ENCODE results near the gene NOA1. TPM values are rescaled to one million over a fixed set of nuclear protein-coding genes. Genes with fewer than 3 reads are reported as not detected.

NOA1 gene
- total and polyA plus RNA-seq, 2 of the 8 experiments (the other 6 are each of a cell fraction or from before 2014, with no cell fraction given), result 24.3 to 28.1 TPM

GRCh38 chr4:56981795-56982201 lies 4.4 kb upstream of the NOA1 start:
- no peak overlapping the region for H3K14ac ChIP-seq (ENCODE audit: insufficient read length)
- H2BK5ac ChIP-seq (ENCODE audit: low read depth, low read length), result no peak overlapping the region
- H3K4me1 ChIP-seq (replicated peaks in 1 of 4; ENCODE audit: control insufficient read depth in 3 of 4, insufficient read depth in 4 of 4, low read length in 3 of 4), result no peaks in the 10 kb centered on the region; a peak in 1 of 7 replicates
- ChIA-PET POLR2A (ENCODE audit: partially characterized antibody) (interaction anchor here (0.6 to 1.1 kb wide), 6 partner anchors 10 to 514 kb away, joined by 3 to 5 read pairs (median 4); partner anchors contain the start of gene REST), CTCF (ENCODE audit: partially characterized antibody) (interaction anchor here (0.6 kb wide), 1 partner anchor 105 kb away, joined by 3 read pairs; no protein-coding TSS in a partner anchor)
- no peaks in the 10 kb centered on the region for H3K27me3 ChIP-seq (replicated peaks in 1 of 4; ENCODE audit: control insufficient read depth in 3 of 4, extremely low read depth in 1 of 4, insufficient read depth in 3 of 4, low read length in 3 of 4)
- no peak overlapping the region for H3K27ac ChIP-seq (ENCODE audit: low read depth, low read length)
- H4K20me1 ChIP-seq (replicated peaks in 1 of 2; ENCODE audit: control insufficient read depth in 1 of 2, insufficient read depth in 2 of 2, low read length in 2 of 2), result peaks cover 2 to 20% of the 10 kb centered on the region in 2 experiments
- no peak overlapping the region for H2AK5ac ChIP-seq (ENCODE audit: low read depth, low read length)
- no peak overlapping the region for H3K23ac ChIP-seq (ENCODE audit: insufficient read length)
- H2BK12ac ChIP-seq (ENCODE audit: low read depth, low read length), result no peak overlapping the region
- TF ChIP-seq TEAD4 (IDR thresholded peaks at IDR 0.05; ENCODE audit: low read depth, low read length), result no peak
- TF ChIP-seq SP2 (IDR thresholded peaks at IDR 0.05; ENCODE audit: low read length), result no peak
- TF ChIP-seq HDAC6 (IDR thresholded peaks at IDR 0.05; ENCODE audit: low read depth, low read length), result no peak
- TF ChIP-seq POU5F1 (IDR thresholded peaks at IDR 0.05; ENCODE audit: low read depth, low read length), result no peak
- peaks cover 0 to 11% (median 5%) of the 10 kb centered on the region in 4 experiments; a peak in 5 of 8 replicates for H3K36me3 ChIP-seq (ENCODE audit: control insufficient read depth in 2 of 4, insufficient read depth in 4 of 4, low read length in 3 of 4)
- H3K79me1 ChIP-seq (ENCODE audit: low read depth, low read length), result peaks cover 4% of the 10 kb centered on the region
- H3K56ac ChIP-seq (replicated peaks; ENCODE audit: insufficient read length, low read depth, low read length), result no peak overlapping the region
- no peaks in the 10 kb centered on the region for H3K9me3 ChIP-seq (ENCODE audit: insufficient read depth in 2 of 2, low read depth in 1 of 2, low read length in 1 of 2)
- DNase-seq (ENCODE audit: low read depth in 1 of 2, low spot score in 2 of 2), result no peak
- WGBS, 2 experiments (ENCODE audit: extremely low coverage in 1 of 2, insufficient coverage in 1 of 2, insufficient read length in 1 of 2, insufficient replicate concordance in 2 of 2, low coverage in 1 of 2, low lambda C conversion rate in 2 of 2, missing lambda C conversion rate in 1 of 2), result 94% methylated on average over 4 of the region's 4 CpGs; no CpG with 5 or more reads in 1 of the 2 experiments
- no peak overlapping the region for H4K5ac ChIP-seq (ENCODE audit: insufficient read length, low read depth, low read length)
- H2BK15ac ChIP-seq (ENCODE audit: low read length), result no peak overlapping the region
- no peak overlapping the region for H4K91ac ChIP-seq (replicated peaks; ENCODE audit: insufficient read length, low read length)
- no peak overlapping the region for H2BK120ac ChIP-seq (replicated peaks; ENCODE audit: low read depth, low read length)
- no peak overlapping the region for H3K9ac ChIP-seq (replicated peaks in 1 of 4; ENCODE audit: extremely low read depth in 1 of 4, low read depth in 3 of 4, low read length in 3 of 4)
- H3K4me2 ChIP-seq (ENCODE audit: insufficient read depth in 1 of 2, low read depth in 2 of 2, low read length in 2 of 2), result no peak overlapping the region
- no peak overlapping the region for H3K4ac ChIP-seq (replicated peaks; ENCODE audit: insufficient read length, low read depth, low read length)
- no peak overlapping the region for H2BK20ac ChIP-seq (ENCODE audit: low read length)
- peaks cover 41 to 74% of the 10 kb centered on the region in 2 experiments for H3K79me2 ChIP-seq (ENCODE audit: control insufficient read depth in 1 of 2, insufficient read depth in 2 of 2, low read length in 2 of 2)
- H3K4me3 ChIP-seq (ENCODE audit: extremely low read depth in 1 of 4, insufficient read depth in 2 of 4, low read depth in 3 of 4, low read length in 4 of 4), result no peak overlapping the region
- H4K8ac ChIP-seq (ENCODE audit: extremely low read depth, insufficient read depth, low read length), result no peak overlapping the region
- no peak overlapping the region for H2AFZ ChIP-seq (ENCODE audit: low read length)
- FAIRE-seq, result no peak
- H3K18ac ChIP-seq (ENCODE audit: extremely low read depth, low read length), result no peak overlapping the region
- H3K23me2 ChIP-seq (ENCODE audit: low read depth, low read length), result peaks cover 9% of the 10 kb centered on the region

All from H1 (cell line).